Measurements from ENCODE around the gene CDK13. TPM values are rescaled to one million over a fixed set of nuclear protein-coding genes. Genes with fewer than 3 reads are reported as not detected.

Gene CDK13
- total RNA-seq, 1 experiment from 2014 or later, result 39.2 TPM

GRCh38 chr7:40043164-40043563 lies 93.1 kb downstream of the CDK13 start:
- CTCF ChIA-PET, result interaction anchor here (3.7 kb wide), 1 partner anchor 9 kb away, joined by 11 read pairs; no protein-coding TSS in a partner anchor
- no peaks in the 10 kb centered on the region for H3K9me3 Mint-ChIP-seq
- no peaks in the 10 kb centered on the region for H3K4me1 Mint-ChIP-seq
- no peak for ATAC-seq
- H3K36me3 Mint-ChIP-seq, result no peaks in the 10 kb centered on the region
- no peak for DNase-seq (ENCODE audit: low spot score)
- no peak overlapping the region for H3K27ac Mint-ChIP-seq
- POLR2A ChIA-PET, result no interaction called here
- no peak overlapping the region for H3K4me3 Mint-ChIP-seq
- H3K27me3 Mint-ChIP-seq (ENCODE audit: low read depth), result no peaks in the 10 kb centered on the region
- no peak for TF ChIP-seq ATF6 (CRISPR knock-in tag; IDR thresholded peaks at IDR 0.05)
- no peak for TF ChIP-seq PRRX2 (CRISPR knock-in tag; IDR thresholded peaks at IDR 0.05)
- TF ChIP-seq STAT6 (CRISPR knock-in tag; conservative IDR thresholded peaks at IDR 0.05; ENCODE audit: low read depth), result no peak
- TF ChIP-seq ZNF281 (CRISPR knock-in tag; IDR thresholded peaks at IDR 0.05), result no peak
- TF ChIP-seq GTF2I (CRISPR knock-in tag; conservative IDR thresholded peaks at IDR 0.05), result no peak
- no peak for TF ChIP-seq ZSCAN18 (CRISPR knock-in tag; IDR thresholded peaks at IDR 0.05)
- no peak for TF ChIP-seq ARID4B (CRISPR knock-in tag; IDR thresholded peaks at IDR 0.05; ENCODE audit: borderline replicate concordance)
- TF ChIP-seq FOXJ3 (CRISPR knock-in tag; IDR thresholded peaks at IDR 0.05; ENCODE audit: borderline replicate concordance), result no peak
- no peak for TF ChIP-seq ETV6 (CRISPR knock-in tag; IDR thresholded peaks at IDR 0.05)
- no peak for TF ChIP-seq ZNF416 (CRISPR knock-in tag; IDR thresholded peaks at IDR 0.05)
- no peak for TF ChIP-seq ZBTB43 (CRISPR knock-in tag; IDR thresholded peaks at IDR 0.05)
- no peak for TF ChIP-seq AR (CRISPR knock-in tag; IDR thresholded peaks at IDR 0.05)
- no peak for TF ChIP-seq TP53 (CRISPR knock-in tag; IDR thresholded peaks at IDR 0.05)
- no peak for TF ChIP-seq GRHL2 (CRISPR knock-in tag; IDR thresholded peaks at IDR 0.05; ENCODE audit: insufficient replicate concordance, severe bottlenecking)
- no peak for TF ChIP-seq ZBTB21 (CRISPR knock-in tag; IDR thresholded peaks at IDR 0.05; ENCODE audit: borderline replicate concordance)
- no peak for TF ChIP-seq IRF2 (CRISPR knock-in tag; IDR thresholded peaks at IDR 0.05; ENCODE audit: borderline replicate concordance, low read depth)
- TF ChIP-seq ZNF512 (CRISPR knock-in tag; IDR thresholded peaks at IDR 0.05; ENCODE audit: borderline replicate concordance), result no peak

Measured in WTC11 (cell line).